ENCODE results near the gene KIF3C. TPM values are rescaled to one million over a fixed set of nuclear protein-coding genes. Genes with fewer than 3 reads are reported as not detected.
A peak's percentile ranks its signal among the peaks of the same experiment; 100 is the strongest.
"Not testable (repeated sequence)": the region's sequence is repeated elsewhere in the genome, so short reads cannot be mapped to it uniquely, and the experiment has no call there.

Gene KIF3C
- total RNA-seq = 6.5 TPM
- long read RNA-seq, full-length matches to known transcripts = 7 of 14 reads
- long read RNA-seq, partial matches to known transcripts = 0 of 14 reads
- long read RNA-seq, other reads (novel, unspliced or antisense) = 7 of 14 reads

DNA sequence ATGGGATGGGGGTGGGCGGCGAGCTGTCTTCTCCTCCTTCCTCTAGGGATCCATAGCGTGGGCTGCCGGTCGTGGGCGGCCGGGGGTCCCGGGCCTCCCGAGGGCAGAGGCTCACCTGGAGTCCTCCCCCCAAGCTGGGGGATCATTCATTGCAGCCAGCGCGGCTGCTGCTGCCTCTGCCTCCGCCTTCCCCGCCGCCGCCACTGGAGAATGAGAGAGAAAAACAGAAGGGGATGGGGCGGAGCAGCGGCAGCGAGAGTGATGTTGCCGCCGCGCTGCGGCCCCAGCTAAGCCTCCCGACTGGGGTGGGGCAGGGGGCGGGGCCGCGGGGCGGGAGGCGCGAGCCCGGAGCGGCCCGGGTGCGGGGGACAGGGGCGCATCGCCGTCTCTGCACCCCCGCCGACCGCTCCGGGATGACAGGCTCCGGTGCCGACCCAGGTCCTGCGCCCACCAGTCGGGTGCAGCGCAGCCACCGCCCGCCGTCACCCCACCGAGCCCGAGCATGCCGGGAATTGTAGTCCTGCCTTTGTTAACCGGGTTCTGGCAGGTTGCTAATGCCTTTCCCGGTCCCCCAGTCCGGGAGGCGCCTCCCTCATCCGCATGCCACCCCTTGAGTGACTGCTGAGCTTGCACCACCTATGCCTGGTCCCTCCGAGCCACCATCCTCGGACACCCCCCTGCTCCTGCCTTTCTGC, at the start of gene KIF3C:
Gene KIF3C (minus strand): TSS at position 225 of the 695 bp plus-strand sequence. CDS start 580 bp downstream, outside the sequence.
- H3K27me3 ChIP-seq = no peaks in the 10 kb centered on the region
- TF ChIP-seq, protein P1, sequence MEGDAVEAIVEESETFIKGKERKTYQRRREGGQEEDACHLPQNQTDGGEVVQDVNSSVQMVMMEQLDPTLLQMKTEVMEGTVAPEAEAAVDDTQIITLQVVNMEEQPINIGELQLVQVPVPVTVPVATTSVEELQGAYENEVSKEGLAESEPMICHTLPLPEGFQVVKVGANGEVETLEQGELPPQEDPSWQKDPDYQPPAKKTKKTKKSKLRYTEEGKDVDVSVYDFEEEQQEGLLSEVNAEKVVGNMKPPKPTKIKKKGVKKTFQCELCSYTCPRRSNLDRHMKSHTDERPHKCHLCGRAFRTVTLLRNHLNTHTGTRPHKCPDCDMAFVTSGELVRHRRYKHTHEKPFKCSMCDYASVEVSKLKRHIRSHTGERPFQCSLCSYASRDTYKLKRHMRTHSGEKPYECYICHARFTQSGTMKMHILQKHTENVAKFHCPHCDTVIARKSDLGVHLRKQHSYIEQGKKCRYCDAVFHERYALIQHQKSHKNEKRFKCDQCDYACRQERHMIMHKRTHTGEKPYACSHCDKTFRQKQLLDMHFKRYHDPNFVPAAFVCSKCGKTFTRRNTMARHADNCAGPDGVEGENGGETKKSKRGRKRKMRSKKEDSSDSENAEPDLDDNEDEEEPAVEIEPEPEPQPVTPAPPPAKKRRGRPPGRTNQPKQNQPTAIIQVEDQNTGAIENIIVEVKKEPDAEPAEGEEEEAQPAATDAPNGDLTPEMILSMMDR (IDR thresholded peaks at IDR 0.05) = no peak
- H3K36me3 ChIP-seq = no peaks in the 10 kb centered on the region
- ATAC-seq = peak; percentile 83
- peak; percentile 81 for DNase-seq
- intact Hi-C loops (cut with DNase I) = no loop called here
- H3K9me3 ChIP-seq = no peaks in the 10 kb centered on the region
- peak within 1 kb of the TSS; percentile 56 for H3K27ac ChIP-seq
- peaks cover 8% of the 10 kb centered on the region for H3K4me1 ChIP-seq
- peak within 1 kb of the TSS; percentile 82 for H3K4me3 ChIP-seq

DNA sequence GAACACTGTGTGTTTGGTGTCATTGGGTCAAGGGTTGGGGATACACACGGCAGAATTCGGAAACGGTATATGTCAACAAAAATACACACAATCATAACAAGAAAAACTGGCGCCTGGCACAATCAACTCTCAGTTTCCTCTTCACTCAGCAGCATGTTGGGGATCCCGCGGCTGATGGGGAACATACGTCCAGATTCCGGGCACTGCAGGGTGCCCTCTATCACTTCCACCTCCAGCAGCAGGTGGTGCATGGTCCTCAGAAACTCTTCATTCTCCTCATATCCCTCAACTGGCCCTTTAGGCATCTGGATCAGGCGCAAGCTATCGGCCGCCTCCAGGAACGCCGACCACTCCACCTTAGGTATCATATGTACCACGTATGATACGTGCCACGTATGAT, 45.8 kb upstream of the KIF3C start:
- H3K27ac ChIP-seq; H3K27me3 ChIP-seq; H3K36me3 ChIP-seq; H3K4me1 ChIP-seq; ATAC-seq; H3K9me3 ChIP-seq; DNase-seq; intact Hi-C loops (cut with DNase I); H3K4me3 ChIP-seq: not testable (repeated sequence)

DNA sequence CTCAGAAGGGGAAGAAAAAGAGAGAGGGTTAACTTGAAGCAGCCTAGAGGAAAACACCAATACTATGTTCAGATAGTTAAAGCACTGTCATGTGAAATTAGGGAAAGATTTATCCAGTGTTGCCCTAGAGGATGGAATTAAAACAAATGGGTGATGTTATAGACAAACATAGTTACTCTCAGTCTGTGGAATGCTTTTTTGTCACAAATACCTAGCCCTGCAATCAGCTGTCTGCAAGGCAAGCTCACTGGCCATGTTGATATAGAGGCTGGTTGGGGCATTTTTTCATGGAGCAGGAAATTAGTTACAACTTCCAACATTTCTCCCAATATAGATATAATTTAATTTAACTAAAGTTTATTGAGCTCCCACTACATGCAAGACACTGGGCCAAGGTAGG, 43.2 kb upstream of the KIF3C start:
- Histone ChIP-seq H3K4me1 (no peaks in the 10 kb centered on the region), H3K27me3 (no peaks in the 10 kb centered on the region), H3K27ac (no peak overlapping the region), H3K4me3 (no peak overlapping the region), H3K9me3 (no peaks in the 10 kb centered on the region), H3K36me3 (no peaks in the 10 kb centered on the region)
- TF ChIP-seq, protein P1 (IDR thresholded peaks at IDR 0.05) = no peak
- intact Hi-C loops (cut with DNase I) = no loop called here
- DNase-seq = no peak
- ATAC-seq = no peak

DNA sequence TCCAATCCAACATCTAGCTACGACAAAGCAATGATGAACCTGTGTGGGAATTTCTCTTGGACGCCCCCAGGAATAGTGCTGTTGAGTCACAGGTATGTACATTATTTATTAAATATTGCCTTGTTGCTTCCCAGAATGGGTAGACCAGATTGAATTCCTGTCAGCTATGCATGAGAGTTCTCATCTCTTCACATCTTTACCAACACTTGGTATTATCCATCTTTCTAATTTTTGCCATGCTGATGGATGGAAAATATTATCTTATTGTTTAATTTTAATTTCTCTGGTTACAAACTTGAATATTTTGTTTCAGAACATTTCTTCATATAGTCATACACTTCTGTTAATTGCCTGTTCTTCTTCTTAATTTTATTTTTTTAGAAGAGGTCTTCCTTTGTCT, 42.0 kb upstream of the KIF3C start:
- TF ChIP-seq, protein P1 (IDR thresholded peaks at IDR 0.05) = no peak
- ATAC-seq (no peak), DNase-seq (no peak)
- H3K9me3 ChIP-seq = no peaks in the 10 kb centered on the region
- H3K4me3 ChIP-seq = no peak overlapping the region
- no peaks in the 10 kb centered on the region for H3K27me3 ChIP-seq
- intact Hi-C loops (cut with DNase I) = no loop called here
- H3K36me3 ChIP-seq = no peaks in the 10 kb centered on the region
- no peaks in the 10 kb centered on the region for H3K4me1 ChIP-seq
- H3K27ac ChIP-seq = no peak overlapping the region

DNA sequence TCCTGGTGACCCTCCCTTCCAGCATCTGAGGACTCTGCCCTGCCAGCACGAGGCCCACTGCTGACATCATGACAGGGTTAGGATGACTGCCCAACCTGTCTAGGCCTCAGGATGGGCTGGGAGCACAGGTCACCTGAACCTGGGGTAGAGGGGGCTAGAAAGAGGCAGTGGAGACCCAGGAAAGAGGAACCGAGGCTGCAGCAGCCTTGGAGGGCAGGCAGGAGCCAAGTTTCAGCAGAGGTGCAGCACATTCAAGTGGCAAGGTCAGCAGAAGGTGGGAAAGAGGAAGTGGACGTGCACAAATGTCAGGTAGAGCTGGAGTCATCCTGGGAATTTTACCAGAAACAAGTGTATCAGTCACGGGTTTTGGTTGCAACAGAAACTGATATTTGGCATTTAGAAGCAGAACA, 37.9 kb upstream of the KIF3C start:
- ATAC-seq (no peak), DNase-seq (no peak)
- intact Hi-C loops (cut with DNase I) = no loop called here
- no peaks in the 10 kb centered on the region for H3K9me3 ChIP-seq
- no peak overlapping the region for H3K4me3 ChIP-seq
- TF ChIP-seq, protein P1 (IDR thresholded peaks at IDR 0.05) = no peak
- H3K4me1 ChIP-seq = peaks cover 14% of the 10 kb centered on the region
- no peaks in the 10 kb centered on the region for H3K27me3 ChIP-seq
- H3K36me3 ChIP-seq = no peaks in the 10 kb centered on the region
- no peak overlapping the region for H3K27ac ChIP-seq

DNA sequence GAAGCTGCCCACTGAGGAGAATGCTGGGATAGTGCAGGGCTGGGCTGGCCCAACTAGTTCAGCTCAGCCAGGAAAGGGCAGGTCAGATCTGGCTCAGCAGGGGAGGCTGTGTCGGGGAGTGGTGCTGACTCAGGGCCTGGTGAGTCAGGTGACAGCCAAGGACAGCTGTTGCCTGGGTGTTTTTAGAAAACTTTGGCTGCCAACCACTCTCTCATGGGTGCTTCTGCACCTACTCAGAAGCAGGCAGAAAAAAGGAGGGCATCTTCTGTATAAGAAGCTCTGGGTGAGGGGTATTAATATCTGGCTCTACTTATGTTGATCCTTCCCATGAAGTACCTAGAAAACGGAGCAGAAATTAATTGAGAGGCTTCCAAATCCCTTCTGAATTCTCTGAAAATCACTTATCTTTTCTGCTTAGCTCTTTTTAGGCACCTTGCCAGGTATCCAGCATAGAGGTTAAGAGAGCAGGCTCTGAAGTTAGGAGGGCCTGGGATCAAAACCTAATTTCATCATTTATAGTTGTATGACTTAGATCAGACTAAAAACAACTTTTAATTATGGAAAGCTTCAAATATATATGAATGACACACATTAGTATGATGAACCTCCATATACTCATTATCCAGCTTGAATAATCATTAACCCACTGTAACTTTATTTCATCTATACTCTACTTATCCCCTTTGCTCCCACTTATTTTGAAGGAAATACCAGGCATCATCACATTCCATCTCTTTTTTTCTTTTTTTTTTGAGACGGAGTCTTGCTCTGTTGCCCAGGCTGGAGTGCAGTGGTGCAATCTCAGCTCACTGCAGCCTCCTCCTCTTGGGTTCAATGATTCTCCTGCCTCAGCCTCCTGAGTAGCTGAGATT, 36.1 kb upstream of the KIF3C start:
- intact Hi-C loops (cut with DNase I) = no loop called here
- H3K27ac ChIP-seq = no peak overlapping the region

More for the DNA sequence above, 36.1 kb upstream of the KIF3C start:
- Histone ChIP-seq H3K27me3 (no peaks in the 10 kb centered on the region), H3K4me3 (no peak overlapping the region), H3K9me3 (no peaks in the 10 kb centered on the region), H3K36me3 (no peaks in the 10 kb centered on the region), H3K4me1 (peaks cover 14% of the 10 kb centered on the region)
- TF ChIP-seq, protein P1 (IDR thresholded peaks at IDR 0.05) = no peak
- ATAC-seq (peak; percentile 99), DNase-seq (peak; percentile 86)

All from upper lobe of right lung (tissue), 1 donor.